Hepatic stellate cell (primary cell): ENCODE measurements around the gene CZIB.

Experiments
- DNase-seq: peaks from one replicate; pipeline ENCODE4 v3.0.0; 2011; ENCODE audit warnings: low spot score

The CZIB gene

GRCh38 chr1:53220171-53220961 is at the start of gene CZIB:
Gene CZIB (minus strand): TSS chr1:53220634. CDS start chr1:53220575, 59 bp downstream.
- peak; percentile 88 for DNase-seq

GRCh38 chr1:53270107-53270506 is 49.7 kb upstream of the CZIB start:
- DNase-seq = no peak

- DNase-seq = no peak
Measured at GRCh38 chr1:53267761-53268160, 47.3 kb upstream of the CZIB start.

GRCh38 chr1:53266038-53266437 is 45.6 kb upstream of the CZIB start:
- DNase-seq = no peak

DNA sequence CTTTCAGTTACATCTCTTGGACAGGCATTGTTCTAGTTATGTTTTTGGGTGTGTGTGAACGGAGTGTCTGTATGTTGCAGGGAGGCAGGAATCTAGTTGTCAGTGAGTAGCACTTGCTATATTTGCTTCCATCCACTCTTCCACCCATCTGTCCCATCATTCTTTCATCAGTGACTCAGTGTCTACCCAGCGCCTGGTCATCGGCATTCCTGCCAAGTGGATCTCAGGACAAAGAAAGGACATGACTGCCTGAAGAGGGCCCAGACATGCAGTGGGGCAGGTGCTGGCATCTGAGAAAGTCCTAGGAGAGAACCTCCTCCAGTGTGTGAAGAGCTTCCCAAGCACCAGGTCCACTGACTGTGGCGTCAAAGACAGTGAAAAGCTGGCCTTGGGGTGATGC is 45.1 kb upstream of the CZIB start:
- DNase-seq = no peak

GRCh38 chr1:53264048-53264447 is 43.6 kb upstream of the CZIB start:
- DNase-seq = no peak

GRCh38 chr1:53262000-53262399 is 41.6 kb upstream of the CZIB start:
- no peak for DNase-seq

- DNase-seq = no peak
Measured at GRCh38 chr1:53260631-53261247, 40.3 kb upstream of the CZIB start.

DNA sequence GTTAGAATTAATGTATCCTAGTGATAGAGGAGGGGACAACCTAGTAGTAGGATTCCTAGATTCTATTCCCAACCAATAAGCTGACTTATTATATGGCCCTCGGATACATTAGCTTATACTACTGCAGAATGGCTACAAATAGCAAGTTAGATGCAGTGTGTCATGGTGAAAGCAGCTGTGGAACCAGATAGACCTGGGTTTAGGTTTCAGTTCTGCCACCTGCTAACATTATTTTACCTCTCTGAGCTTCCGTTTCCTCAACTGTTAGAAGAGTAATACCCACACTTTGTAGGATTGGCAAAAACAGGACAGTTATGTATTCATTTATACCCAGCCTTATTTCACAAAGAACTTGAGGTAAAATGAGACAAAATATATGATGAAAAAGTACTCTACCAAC is 39.5 kb upstream of the CZIB start:
- no peak for DNase-seq

DNA sequence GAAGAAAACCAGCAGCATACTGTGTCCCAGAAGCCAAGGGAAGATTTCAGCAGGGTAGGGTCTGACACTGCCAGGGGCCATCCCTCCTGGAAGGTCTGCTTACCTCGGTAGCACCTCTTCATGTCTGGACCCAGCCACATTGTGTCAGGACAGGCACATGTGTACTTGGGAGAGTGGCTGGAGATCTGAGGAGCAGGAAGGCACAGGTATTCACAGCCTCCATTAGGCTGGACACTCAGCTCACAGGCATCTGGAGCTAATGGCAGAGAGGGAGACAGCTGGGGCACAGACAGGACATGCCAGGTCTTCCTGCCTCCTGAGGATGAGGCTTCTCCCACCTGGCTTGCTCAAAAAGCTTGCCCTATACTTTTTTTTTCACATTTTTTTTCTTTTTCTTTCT is 37.8 kb upstream of the CZIB start:
- DNase-seq = no peak

- DNase-seq = no peak
Measured at GRCh38 chr1:53257454-53258081, 37.1 kb upstream of the CZIB start.

DNA sequence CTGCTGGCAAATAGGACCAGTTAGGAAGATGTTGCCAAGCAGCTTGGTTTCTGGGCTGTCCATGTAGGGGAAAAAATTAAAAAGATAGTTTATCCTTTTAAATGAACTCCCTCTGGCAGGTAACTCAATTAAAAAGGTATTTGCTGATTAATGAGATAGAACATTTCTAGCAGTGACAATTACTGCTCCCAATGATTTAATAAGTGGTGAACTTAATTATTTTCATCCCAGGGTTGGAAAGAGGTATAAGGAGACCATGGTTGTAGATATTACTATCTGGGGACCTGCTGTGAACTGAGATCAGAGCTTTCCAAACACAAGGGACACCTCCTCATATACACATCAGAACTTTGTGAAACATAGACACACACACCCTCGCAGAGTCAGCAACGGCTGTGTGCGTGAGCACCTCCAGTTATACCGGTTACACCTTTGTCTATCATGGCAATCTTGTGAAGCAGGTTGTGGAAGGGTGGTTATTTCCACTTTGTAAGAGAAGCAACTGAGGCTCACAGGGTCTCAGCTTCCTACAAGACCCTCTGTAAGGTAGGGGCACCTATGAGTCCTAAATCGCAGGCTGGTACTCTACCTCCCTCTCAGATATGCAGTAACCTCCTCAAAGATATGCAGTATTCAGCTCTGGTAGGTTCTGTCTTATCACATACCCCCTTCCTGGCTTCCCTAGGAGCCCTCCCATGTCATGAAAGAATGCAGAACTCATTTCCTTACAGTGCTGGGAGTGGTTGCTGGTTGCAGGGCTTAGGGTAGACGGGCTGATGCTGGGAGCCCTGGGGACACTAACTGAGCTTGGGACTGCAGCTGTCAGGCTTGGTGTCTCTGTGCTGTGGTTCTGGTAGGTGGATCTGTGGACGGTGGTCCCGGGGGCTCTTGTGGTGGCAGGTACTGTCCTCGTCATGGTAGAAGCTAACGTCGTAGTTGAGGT is 36.3 kb upstream of the CZIB start:
- DNase-seq = no peak

- DNase-seq = no peak
Measured at GRCh38 chr1:53255031-53255430, 34.6 kb upstream of the CZIB start.

DNA sequence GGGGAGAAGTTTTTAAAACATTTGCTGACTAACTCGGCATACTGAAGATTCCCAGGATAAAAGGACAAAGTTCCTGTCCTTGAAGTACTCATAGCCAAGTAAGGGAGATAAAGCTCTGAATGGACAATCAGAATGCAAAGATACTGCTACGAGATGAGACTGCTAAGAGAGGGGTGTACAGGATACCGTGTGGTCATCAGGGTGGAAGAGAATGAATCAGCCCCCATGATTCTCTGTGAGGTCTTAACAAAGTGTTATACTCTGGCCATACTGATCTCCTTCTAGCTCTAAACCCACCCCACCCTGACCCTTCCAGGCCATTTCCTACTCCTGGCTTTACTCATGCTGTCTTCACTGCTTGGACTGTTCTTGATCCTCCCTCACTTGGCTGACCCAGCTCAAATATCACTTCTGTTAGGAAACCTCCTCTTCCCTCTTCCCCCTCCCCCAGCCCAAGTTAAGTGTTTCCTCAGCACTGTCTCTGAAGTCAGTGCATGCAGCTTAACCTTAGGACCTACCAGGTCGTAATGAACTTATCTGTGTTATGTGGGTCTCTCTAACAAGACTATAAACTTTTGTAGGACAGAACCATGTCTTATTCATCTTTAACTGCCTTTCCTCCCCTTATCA is 33.7 kb upstream of the CZIB start:
- no peak for DNase-seq

DNA sequence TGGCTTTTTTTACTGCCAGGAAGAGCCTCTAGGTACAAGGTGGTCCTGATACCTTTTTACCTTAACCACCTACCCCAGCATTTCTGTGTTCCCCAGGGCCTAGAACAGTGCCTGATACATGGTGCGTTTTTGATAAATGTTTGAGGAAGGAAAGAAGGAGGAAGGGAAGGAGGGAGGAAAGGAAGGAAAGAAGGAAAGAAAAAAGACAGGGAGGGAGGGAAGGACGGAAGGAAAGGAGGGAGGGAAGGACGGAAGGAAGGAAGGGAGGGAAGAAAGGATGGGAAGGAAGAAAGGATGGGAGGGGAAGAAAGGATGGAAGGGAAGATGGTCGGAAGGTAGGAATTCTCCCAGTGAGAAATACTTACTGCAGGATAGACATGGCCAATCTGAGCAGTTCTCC is 29.9 kb upstream of the CZIB start:
- no peak for DNase-seq

- DNase-seq = no peak
Measured at GRCh38 chr1:53249706-53250105, 29.3 kb upstream of the CZIB start.

DNA sequence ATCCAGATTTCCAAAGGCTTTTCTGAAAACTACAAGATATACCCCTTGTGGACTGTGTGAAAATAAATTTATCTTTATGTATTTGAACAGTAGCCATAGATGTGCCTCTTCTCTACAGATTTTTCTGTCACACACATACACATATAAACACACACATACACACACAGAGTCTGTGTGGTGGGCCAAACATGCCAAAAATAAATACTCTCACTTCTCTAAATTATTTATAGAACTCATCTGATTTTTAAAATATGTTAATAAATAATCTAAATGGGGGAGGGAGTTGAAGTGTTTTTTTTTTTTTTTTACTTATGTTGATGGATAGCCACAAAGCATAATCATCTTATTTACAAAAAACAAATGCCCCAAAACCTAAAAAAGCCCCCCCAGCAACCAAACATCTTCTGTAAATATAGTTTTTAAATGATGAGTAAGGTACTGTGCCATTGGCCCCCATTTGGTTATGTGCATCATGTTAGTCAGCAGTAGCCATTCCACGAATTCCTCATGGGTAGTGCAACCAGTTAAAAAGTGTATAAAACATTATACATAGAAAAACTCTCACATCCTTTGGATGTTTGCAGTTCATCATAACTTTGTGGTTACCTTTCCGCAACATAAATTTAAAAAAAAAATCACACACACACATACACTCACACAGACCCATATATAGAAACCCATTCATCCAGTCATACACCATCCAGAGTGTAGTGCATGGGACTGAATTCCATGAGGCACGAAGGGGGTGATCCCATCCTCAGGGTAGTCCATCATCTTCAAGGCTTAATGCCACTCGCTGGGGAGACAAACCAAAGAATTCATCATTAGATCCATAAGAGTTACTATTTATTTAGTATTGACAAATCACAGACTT is 26.1 kb upstream of the CZIB start:
- peak; percentile 77 for DNase-seq

DNA sequence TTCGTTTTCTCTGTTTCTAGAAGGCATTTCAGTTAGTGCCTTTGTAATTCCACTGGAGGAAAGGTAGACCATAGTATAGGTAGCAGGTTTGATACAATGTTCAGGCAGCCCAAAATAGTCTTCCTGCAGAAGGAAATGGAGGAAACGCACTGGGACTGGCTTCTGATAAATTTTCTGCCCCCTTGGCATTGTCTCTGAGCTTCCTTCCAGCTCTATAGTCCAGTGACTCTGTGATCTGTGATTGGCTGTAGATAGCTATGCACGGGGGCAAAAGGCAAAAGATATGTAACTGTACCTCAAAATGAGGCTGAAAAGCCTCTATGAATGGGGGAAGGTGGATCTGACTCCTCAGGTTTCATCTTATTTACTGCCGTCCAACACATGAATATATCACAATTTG is 23.7 kb upstream of the CZIB start:
- no peak for DNase-seq

- no peak for DNase-seq
Measured at GRCh38 chr1:53242381-53242780, 21.9 kb upstream of the CZIB start.

GRCh38 chr1:53241828-53242227 is 21.4 kb upstream of the CZIB start:
- no peak for DNase-seq
